Naive thymus-derived CD4-positive, alpha-beta T cell (primary cell): Measurements from ENCODE around the gene LARP6. TPM values are rescaled to one million over a fixed set of nuclear protein-coding genes. Genes with fewer than 3 reads are reported as not detected.

Experiments
- ATAC-seq: fragments of 150-1000 bp; cut with Tn5 transposase; 2 replicates; pipeline ENCODE4 v1.10.0; 2021; ENCODE audit warnings: mild to moderate bottlenecking, moderate library complexity
- CTCF ChIA-PET: fragments of 350-600 bp; sonication (Branson Sonifier 250); formaldehyde crosslinking; loops from one replicate; lab custom pipeline; 2021; ENCODE audit warnings: antibody characterized with exemption; lab: Charles Lee
- POLR2A ChIA-PET: fragments of 350-600 bp; sonication (Branson Sonifier 250); formaldehyde crosslinking; loops from one replicate; lab custom pipeline; 2021; ENCODE audit warnings: antibody characterized with exemption, inconsistent platforms; lab: Charles Lee
- DNase-seq, 9 donors: peaks; one replicate each; pipeline versions ENCODE4 v3.0.0 to v3.0.0-alpha.2; 2020 to 2022; ENCODE audit warnings: mixed read lengths in 1 of 9
- H3K27ac ChIP-seq: one replicate; pipeline ENCODE4 v1.7.0; 2013; ENCODE audit warnings: mild to moderate bottlenecking, low read depth, low read length, moderate library complexity
- H3K27me3 ChIP-seq, 2 donors: one replicate each; pipeline ENCODE4 v1.7.0; 2013; ENCODE audit warnings: low read length in 2 of 2, mild to moderate bottlenecking in 2 of 2, moderate library complexity in 2 of 2; ENCODE audit not compliant: control insufficient read depth in 2 of 2, insufficient read depth in 2 of 2
- H3K36me3 ChIP-seq, 3 experiments: 1 replicate in 2 of 3; 2 replicates in 1 of 3; pipeline ENCODE4 v1.7.0; 2013; ENCODE audit warnings: low read length in 3 of 3, mild to moderate bottlenecking in 3 of 3, moderate library complexity in 1 of 3; ENCODE audit not compliant: insufficient read depth in 3 of 3, control insufficient read depth in 2 of 3
- H3K4me1 ChIP-seq, 2 donors: one replicate each; pipeline ENCODE4 v1.7.0; 2013; ENCODE audit warnings: low read length in 2 of 2, mild to moderate bottlenecking in 2 of 2, moderate library complexity in 1 of 2; ENCODE audit not compliant: control insufficient read depth in 2 of 2, insufficient read depth in 2 of 2
- H3K4me3 ChIP-seq: 2 replicates; pipeline ENCODE4 v1.7.0; 2013; ENCODE audit warnings: mild to moderate bottlenecking, low read length
- H3K9me3 ChIP-seq, 3 experiments: 1 replicate in 2 of 3; 2 replicates in 1 of 3; pipeline ENCODE4 v1.7.0; 2013; ENCODE audit warnings: low read length in 3 of 3; ENCODE audit not compliant: control insufficient read depth in 2 of 3
- H3K27ac Mint-ChIP-seq, 9 donors: one replicate each; pipeline ENCODE4 v1.8.0; 2020 to 2022; ENCODE audit warnings: mixed read lengths in 9 of 9, mild to moderate bottlenecking in 8 of 9, moderate library complexity in 5 of 9, inconsistent platforms in 2 of 9
- H3K27me3 Mint-ChIP-seq, 5 donors: one replicate each; pipeline ENCODE4 v1.8.0; 2021 to 2022; ENCODE audit warnings: mixed read lengths in 5 of 5, mild to moderate bottlenecking in 1 of 5
- H3K36me3 Mint-ChIP-seq, 5 donors: one replicate each; pipeline ENCODE4 v1.8.0; 2020 to 2022; ENCODE audit warnings: mixed read lengths in 5 of 5, mild to moderate bottlenecking in 3 of 5, inconsistent platforms in 1 of 5
- H3K4me1 Mint-ChIP-seq, 7 donors: one replicate each; pipeline ENCODE4 v1.8.0; 2020 to 2022; ENCODE audit warnings: mixed read lengths in 7 of 7, mild to moderate bottlenecking in 3 of 7, inconsistent platforms in 1 of 7
- H3K4me3 Mint-ChIP-seq, 10 donors: one replicate each; pipeline ENCODE4 v1.8.0; 2020 to 2022; ENCODE audit warnings: mild to moderate bottlenecking in 10 of 10, mixed read lengths in 10 of 10, moderate library complexity in 6 of 10, inconsistent platforms in 2 of 10
- H3K9me3 Mint-ChIP-seq, 11 donors: one replicate each; pipeline ENCODE4 v1.8.0; 2020 to 2022; ENCODE audit warnings: mixed read lengths in 11 of 11, mild to moderate bottlenecking in 4 of 11, inconsistent platforms in 1 of 11, moderate library complexity in 1 of 11
- intact Hi-C, 2 donors: fragments of 100-400 bp; cut with micrococcal nuclease; formaldehyde crosslinking; loops; one replicate each; pipeline ENCODE4 v1.15.1; 2023
- polyA plus RNA-seq, 2 donors: library from polyadenylated mRNA; unstranded; fragments of 300-500 nt; fragmentation: Illumina TruSeq; gene quantifications; one replicate each; pipeline ENCODE4 v1.2.3, GENCODE V29; 2021
- total RNA-seq, 6 experiments: library from RNA in 5 of 6; stranded (reverse) in 5 of 6; gene quantifications; 1 replicate in 5 of 6; 2 replicates in 1 of 6; pipeline ENCODE4 v1.2.3 and lab custom pipeline; 2021 to 2026

Gene LARP6
- total and polyA plus RNA-seq, 7 experiments from 2014 or later, result 0.09 to 0.50 (median 0.10) TPM; not detected in 4

GRCh38 chr15:70854666-70854976, 664 bp upstream of the LARP6 start:
- Mint-ChIP-seq H3K27ac (no peak overlapping the region), H3K4me1 (peaks cover 0 to 10% (median 6%) of the 10 kb centered on the region in 7 donors), H3K27me3 (peaks cover 46 to 71% (median 67%) of the 10 kb centered on the region in 5 donors), H3K9me3 (no peaks in the 10 kb centered on the region), H3K4me3 (peak overlapping the region; percentile 66 to 87 (median 80)), H3K36me3 (no peaks in the 10 kb centered on the region)
- POLR2A ChIA-PET, result no interaction called here
- DNase-seq, result no peak
- no peaks in the 10 kb centered on the region for H3K9me3 ChIP-seq
- CTCF ChIA-PET, result no interaction called here
- H3K27me3 ChIP-seq, result no peaks in the 10 kb centered on the region
- intact Hi-C loops, result no loop called here
- H3K4me1 ChIP-seq, result no peaks in the 10 kb centered on the region
- no peak overlapping the region for H3K4me3 ChIP-seq
- no peaks in the 10 kb centered on the region for H3K36me3 ChIP-seq
- H3K27ac ChIP-seq, result no peak overlapping the region
- ATAC-seq, result no peak

- intact Hi-C loops, result no loop called here
- peak; percentile 31 for ATAC-seq
- ChIA-PET CTCF (interaction anchor here (0.6 kb wide), 1 partner anchor 168 kb away, joined by 3 read pairs; no protein-coding TSS in a partner anchor), POLR2A (no interaction called here)
- Histone ChIP-seq H3K4me1 (no peaks in the 10 kb centered on the region), H3K9me3 (no peaks in the 10 kb centered on the region), H3K27me3 (no peaks in the 10 kb centered on the region), H3K36me3 (no peaks in the 10 kb centered on the region), H3K27ac (no peak overlapping the region), H3K4me3 (no peak overlapping the region)
- Mint-ChIP-seq H3K27ac (no peak overlapping the region), H3K4me3 (peak overlapping the region in 9 of 10 donors; percentile 59 to 87 (median 64)), H3K27me3 (peaks cover 40 to 71% (median 67%) of the 10 kb centered on the region in 5 donors), H3K4me1 (peaks cover 0 to 10% (median 6%) of the 10 kb centered on the region in 7 donors), H3K36me3 (no peaks in the 10 kb centered on the region), H3K9me3 (no peaks in the 10 kb centered on the region)
- DNase-seq, result no peak
Observed at GRCh38 chr15:70853318-70853972, 512 bp downstream of the LARP6 start.

DNA sequence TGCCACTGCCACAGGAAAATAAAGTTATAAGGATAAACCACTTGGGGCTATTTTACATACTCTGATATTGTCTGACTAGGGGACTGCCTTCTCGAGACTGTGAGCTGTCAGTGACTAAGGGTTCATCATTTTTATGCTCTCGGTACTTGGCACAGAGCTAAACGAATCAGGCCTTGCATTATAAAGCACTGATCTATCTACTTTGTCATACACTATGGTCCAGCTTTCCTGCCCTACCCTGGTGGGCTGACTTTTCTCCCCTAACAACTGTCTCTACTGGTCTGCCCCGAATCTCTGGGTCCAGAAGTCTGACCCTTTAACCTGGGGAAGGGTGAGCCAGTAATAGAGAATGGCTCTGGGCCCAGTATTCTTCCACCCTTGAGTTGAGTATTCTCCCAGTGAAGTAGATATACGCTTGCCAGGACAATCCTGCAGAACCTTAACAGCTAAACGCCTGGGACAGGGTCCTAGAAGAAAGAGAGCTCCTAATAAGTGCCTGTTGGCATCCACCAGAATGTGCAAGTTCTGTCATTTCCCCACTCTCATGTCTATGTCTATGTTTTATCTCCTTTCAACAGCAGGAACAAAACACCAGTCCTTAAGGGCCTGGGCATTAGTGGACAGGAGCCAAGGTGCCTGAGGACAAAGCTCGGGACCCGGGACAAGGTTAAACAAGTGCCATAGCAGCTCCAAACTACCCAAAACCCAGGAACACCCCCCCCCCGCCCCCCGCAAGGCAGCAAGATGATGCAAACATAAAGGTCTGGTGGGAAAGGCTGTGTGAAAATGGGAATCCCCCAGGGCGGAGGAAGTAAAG, 1.2 kb downstream of the LARP6 start:
- Mint-ChIP-seq H3K4me1 (peaks cover 0 to 10% (median 6%) of the 10 kb centered on the region in 7 donors), H3K27ac (no peak overlapping the region), H3K9me3 (no peaks in the 10 kb centered on the region), H3K36me3 (no peaks in the 10 kb centered on the region), H3K4me3 (peak overlapping the region; percentile 27 to 80 (median 64)), H3K27me3 (peaks cover 45 to 79% (median 71%) of the 10 kb centered on the region in 5 donors)
- Histone ChIP-seq H3K9me3 (no peaks in the 10 kb centered on the region), H3K27ac (no peak overlapping the region), H3K36me3 (no peaks in the 10 kb centered on the region), H3K27me3 (no peaks in the 10 kb centered on the region), H3K4me1 (no peaks in the 10 kb centered on the region), H3K4me3 (no peak overlapping the region)
- ATAC-seq (no peak), DNase-seq (no peak)
- intact Hi-C loops, result no loop called here
- CTCF ChIA-PET, result interaction anchor here (0.6 to 1.0 kb wide), 2 partner anchors 41 to 167 kb away, joined by 3 read pairs; no protein-coding TSS in a partner anchor
- POLR2A ChIA-PET, result no interaction called here

- DNase-seq (no peak), ATAC-seq (no peak)
- H3K27me3 ChIP-seq, result no peaks in the 10 kb centered on the region
- no peak overlapping the region for H3K4me3 ChIP-seq
- POLR2A ChIA-PET, result no interaction called here
- Mint-ChIP-seq H3K9me3 (no peaks in the 10 kb centered on the region), H3K27me3 (peaks cover 44 to 78% (median 70%) of the 10 kb centered on the region in 5 donors), H3K4me1 (peaks cover 0 to 10% (median 6%) of the 10 kb centered on the region in 7 donors), H3K27ac (no peak overlapping the region), H3K36me3 (no peaks in the 10 kb centered on the region), H3K4me3 (peak overlapping the region in 1 of 10 donors; percentile 3)
- H3K9me3 ChIP-seq, result no peaks in the 10 kb centered on the region
- intact Hi-C loops, result no loop called here
- no peaks in the 10 kb centered on the region for H3K36me3 ChIP-seq
- H3K4me1 ChIP-seq, result no peaks in the 10 kb centered on the region
- CTCF ChIA-PET, result interaction anchor here (1.0 kb wide), 1 partner anchor 40 kb away, joined by 3 read pairs; no protein-coding TSS in a partner anchor
- H3K27ac ChIP-seq, result no peak overlapping the region
Observed at GRCh38 chr15:70851889-70852288, 2.1 kb downstream of the LARP6 start.

GRCh38 chr15:70845602-70846360, 8.2 kb downstream of the LARP6 start:
- Histone ChIP-seq H3K4me1 (no peaks in the 10 kb centered on the region), H3K4me3 (no peak overlapping the region), H3K27ac (no peak overlapping the region), H3K36me3 (no peaks in the 10 kb centered on the region), H3K27me3 (no peaks in the 10 kb centered on the region), H3K9me3 (no peaks in the 10 kb centered on the region)
- H3K27ac Mint-ChIP-seq, result no peak overlapping the region
- H3K9me3 Mint-ChIP-seq, result peaks cover 0 to 2% (median 0%) of the 10 kb centered on the region in 11 donors
- POLR2A ChIA-PET, result no interaction called here
- H3K4me1 Mint-ChIP-seq, result no peaks in the 10 kb centered on the region
- H3K4me3 Mint-ChIP-seq, result no peak overlapping the region
- DNase-seq (no peak), ATAC-seq (no peak)
- CTCF ChIA-PET, result no interaction called here
- intact Hi-C loops, result no loop called here
- H3K27me3 Mint-ChIP-seq, result peaks cover 17 to 44% (median 27%) of the 10 kb centered on the region in 5 donors
- H3K36me3 Mint-ChIP-seq, result no peaks in the 10 kb centered on the region

DNA sequence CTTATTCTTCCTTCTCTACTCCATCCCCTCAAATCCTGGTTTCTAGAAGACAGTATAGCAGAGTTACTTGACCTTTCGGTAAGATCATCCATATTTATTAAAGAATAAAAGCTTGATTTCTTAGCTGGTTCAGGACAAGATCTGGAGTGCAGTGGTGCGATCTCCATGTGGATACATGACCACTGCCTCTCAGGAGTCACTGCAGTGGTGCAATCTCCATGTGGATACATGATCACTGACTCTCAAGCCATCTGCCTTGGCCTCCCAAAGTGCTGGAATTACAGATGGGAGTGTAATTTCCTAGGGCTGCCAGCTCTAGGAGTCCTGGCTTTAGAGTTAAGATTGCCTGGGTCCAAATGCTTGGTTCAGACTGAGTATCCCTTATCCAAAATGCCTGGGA, 16.5 kb downstream of the LARP6 start:
- intact Hi-C loops, result no loop called here
- Mint-ChIP-seq H3K27ac (no peak overlapping the region), H3K4me3 (no peak overlapping the region), H3K9me3 (peaks cover 0 to 2% (median 0%) of the 10 kb centered on the region in 11 donors), H3K27me3 (peaks cover 5 to 16% (median 6%) of the 10 kb centered on the region in 5 donors), H3K4me1 (no peaks in the 10 kb centered on the region), H3K36me3 (no peaks in the 10 kb centered on the region)
- ChIA-PET POLR2A (no interaction called here), CTCF (no interaction called here)
- DNase-seq, result no peak
- ATAC-seq, result no peak
- Histone ChIP-seq H3K4me3 (no peak overlapping the region), H3K9me3 (no peaks in the 10 kb centered on the region), H3K27ac (no peak overlapping the region), H3K4me1 (no peaks in the 10 kb centered on the region), H3K36me3 (no peaks in the 10 kb centered on the region), H3K27me3 (no peaks in the 10 kb centered on the region)
